ENCODE data around the gene SLC5A9.

GRCh38 chr1:48251821-48252220 lies 29.3 kb downstream of the SLC5A9 start:
- TF ChIP-seq, protein P1, sequence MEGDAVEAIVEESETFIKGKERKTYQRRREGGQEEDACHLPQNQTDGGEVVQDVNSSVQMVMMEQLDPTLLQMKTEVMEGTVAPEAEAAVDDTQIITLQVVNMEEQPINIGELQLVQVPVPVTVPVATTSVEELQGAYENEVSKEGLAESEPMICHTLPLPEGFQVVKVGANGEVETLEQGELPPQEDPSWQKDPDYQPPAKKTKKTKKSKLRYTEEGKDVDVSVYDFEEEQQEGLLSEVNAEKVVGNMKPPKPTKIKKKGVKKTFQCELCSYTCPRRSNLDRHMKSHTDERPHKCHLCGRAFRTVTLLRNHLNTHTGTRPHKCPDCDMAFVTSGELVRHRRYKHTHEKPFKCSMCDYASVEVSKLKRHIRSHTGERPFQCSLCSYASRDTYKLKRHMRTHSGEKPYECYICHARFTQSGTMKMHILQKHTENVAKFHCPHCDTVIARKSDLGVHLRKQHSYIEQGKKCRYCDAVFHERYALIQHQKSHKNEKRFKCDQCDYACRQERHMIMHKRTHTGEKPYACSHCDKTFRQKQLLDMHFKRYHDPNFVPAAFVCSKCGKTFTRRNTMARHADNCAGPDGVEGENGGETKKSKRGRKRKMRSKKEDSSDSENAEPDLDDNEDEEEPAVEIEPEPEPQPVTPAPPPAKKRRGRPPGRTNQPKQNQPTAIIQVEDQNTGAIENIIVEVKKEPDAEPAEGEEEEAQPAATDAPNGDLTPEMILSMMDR (IDR thresholded peaks at IDR 0.05), result no peak
- no peak for TF ChIP-seq EZH2phosphoT487 (IDR thresholded peaks at IDR 0.05)

Data from neural progenitor cell (in vitro differentiated cells).